Fibroblast of mammary gland (primary cell): Measurements from ENCODE around the gene TRAPPC6A.

ENCODE experiments used
- DNase-seq: peaks from one replicate; pipeline ENCODE4 v3.0.0-alpha.2; 2010; ENCODE audit warnings: low read depth
- H3K4me3 ChIP-seq: 2 replicates; pipeline ENCODE4 v1.5.1; 2011; ENCODE audit warnings: low read depth, mild to moderate bottlenecking, low read length, moderate library complexity; ENCODE audit not compliant: control insufficient read depth
- TF ChIP-seq, protein P1 (sequence below): conservative IDR thresholded peaks from 2 replicates; pipeline ENCODE4 v1.5.1; 2011; ENCODE audit warnings: low read depth, low read length, inconsistent platforms; ENCODE audit not compliant: control insufficient read depth, insufficient read depth

Gene TRAPPC6A

GRCh38 chr19:45144431-45145269 lies 33.4 kb downstream of the TRAPPC6A start:
- TF ChIP-seq, protein P1, sequence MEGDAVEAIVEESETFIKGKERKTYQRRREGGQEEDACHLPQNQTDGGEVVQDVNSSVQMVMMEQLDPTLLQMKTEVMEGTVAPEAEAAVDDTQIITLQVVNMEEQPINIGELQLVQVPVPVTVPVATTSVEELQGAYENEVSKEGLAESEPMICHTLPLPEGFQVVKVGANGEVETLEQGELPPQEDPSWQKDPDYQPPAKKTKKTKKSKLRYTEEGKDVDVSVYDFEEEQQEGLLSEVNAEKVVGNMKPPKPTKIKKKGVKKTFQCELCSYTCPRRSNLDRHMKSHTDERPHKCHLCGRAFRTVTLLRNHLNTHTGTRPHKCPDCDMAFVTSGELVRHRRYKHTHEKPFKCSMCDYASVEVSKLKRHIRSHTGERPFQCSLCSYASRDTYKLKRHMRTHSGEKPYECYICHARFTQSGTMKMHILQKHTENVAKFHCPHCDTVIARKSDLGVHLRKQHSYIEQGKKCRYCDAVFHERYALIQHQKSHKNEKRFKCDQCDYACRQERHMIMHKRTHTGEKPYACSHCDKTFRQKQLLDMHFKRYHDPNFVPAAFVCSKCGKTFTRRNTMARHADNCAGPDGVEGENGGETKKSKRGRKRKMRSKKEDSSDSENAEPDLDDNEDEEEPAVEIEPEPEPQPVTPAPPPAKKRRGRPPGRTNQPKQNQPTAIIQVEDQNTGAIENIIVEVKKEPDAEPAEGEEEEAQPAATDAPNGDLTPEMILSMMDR: no peak
- DNase-seq: no peak
- no peak overlapping the region for H3K4me3 ChIP-seq

DNA sequence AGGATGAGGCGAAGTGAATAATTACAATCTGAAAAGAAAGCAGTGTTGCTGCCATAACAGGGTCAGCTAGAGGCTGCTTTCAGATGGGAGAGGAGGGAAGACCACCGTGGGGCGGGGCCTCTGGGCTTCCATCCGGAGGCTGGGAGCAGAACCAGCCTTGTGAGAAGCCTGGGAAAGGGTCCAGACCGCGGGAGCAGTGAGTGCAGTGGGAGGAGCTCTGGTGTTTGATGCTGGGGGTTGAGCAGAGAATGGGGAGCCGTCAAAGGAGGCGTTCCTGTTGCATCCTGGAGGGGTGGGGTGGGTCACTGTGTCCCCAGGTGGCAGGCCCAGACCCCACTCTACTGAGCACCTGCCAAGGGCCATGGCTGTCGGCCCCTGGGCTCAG lies 35.3 kb downstream of the TRAPPC6A start:
- TF ChIP-seq, protein P1: no peak
- DNase-seq: peak; percentile 18
- no peak overlapping the region for H3K4me3 ChIP-seq

DNA sequence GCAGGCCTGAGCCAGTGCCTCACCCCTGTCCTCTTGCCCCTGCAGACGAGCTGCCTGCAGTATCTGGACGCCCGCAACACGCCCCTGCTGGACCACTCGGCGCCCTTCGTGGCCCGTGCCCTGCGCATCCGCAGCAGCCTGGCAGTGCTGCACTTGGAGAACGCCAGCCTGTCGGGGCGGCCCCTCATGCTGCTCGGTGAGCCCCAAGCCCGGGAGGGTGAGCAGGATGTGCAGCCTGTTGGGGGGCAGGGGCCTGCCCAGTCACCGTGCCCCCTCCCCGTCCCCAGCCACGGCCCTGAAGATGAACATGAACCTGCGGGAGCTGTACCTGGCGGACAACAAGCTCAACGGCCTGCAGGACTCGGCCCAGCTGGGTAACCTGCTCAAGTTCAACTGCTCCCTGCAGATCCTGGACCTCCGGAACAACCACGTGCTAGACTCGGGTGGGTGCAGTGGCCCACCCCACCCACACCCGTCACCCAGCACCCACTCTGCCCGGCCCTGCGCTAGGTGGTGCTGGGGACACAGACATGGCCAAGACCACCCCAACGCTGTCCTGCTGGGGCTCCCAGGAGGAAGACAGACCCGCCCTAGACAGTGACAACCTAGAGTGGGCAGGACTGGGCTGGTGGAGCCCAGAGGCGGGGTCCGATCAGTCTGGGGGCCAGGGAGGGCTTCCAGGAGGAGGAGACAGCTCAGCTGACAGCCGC lies 35.9 kb downstream of the TRAPPC6A start:
- TF ChIP-seq, protein P1: no peak
- no peak for DNase-seq
- H3K4me3 ChIP-seq: no peak overlapping the region

DNA sequence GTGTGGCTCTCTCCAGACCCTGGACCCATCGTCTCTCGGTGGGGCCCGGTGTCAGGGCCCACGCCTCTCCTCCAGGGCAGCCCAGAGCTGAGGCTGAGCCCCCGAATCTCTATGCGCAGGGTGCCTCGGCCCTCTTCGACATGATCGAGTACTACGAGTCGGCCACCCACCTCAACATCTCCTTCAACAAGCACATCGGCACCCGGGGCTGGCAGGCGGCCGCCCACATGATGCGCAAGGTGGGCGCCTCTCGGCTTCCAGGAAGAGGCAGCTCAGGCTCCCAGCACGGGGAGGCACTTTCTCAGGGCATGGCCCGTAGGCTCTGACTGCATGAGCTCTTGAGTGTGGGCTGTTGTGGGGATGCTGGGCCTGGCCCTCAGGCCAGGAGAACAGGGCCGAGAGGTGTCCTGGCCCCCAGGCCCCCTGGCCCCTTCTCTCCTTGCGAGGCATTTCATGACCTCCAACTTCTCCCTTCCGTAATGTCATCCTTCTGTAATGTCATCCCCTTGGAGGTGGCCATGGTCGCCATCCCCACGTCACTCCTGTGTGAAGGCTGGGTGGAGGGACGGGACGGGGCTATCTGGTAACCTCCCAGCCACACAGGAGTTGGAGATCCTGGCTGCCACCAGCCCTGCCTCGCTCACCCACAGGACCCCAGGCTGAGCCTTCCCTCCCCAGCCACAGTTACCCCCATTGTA lies 36.7 kb downstream of the TRAPPC6A start:
- no peak overlapping the region for H3K4me3 ChIP-seq
- no peak for DNase-seq
- TF ChIP-seq, protein P1: no peak

DNA sequence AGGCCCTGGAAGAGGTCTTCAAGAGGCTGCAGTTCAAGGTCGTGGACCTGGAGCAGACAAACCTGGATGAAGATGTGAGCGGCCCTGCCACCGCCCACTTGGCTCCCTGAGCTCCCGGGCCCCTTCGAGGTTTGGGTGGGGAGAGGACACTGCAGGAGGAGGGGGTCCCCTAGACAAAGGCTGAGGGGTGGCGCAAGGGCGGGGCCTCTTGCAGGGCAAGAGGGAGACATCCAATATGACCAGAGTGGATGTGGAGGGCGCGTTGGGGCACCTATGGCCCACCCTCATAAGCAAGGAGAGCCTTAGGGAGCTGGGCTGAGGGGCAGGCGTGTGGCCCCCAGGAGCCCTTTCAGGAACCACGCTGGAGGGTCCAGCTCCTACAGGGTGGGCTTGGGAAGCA lies 37.5 kb downstream of the TRAPPC6A start:
- TF ChIP-seq, protein P1: no peak
- H3K4me3 ChIP-seq: no peak overlapping the region
- DNase-seq: no peak

DNA sequence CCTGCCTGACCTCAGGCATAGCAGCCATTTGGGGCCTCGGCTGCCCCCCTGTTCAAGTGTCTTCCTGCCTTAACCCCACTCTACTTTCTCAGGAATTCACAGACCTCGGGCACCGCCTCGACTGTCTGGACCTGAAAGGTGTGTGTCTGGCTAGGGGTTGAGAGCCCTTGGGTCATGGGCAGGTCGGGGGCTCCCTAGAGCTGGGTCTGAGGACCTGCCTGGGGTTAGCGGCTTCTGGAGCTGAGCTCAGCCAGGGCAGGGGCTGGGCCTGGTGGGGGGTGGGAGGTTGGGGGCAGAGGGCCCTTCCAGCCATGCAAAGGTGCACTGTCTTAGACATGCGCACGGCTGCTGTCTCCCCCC lies 37.9 kb downstream of the TRAPPC6A start:
- TF ChIP-seq, protein P1: no peak
- no peak overlapping the region for H3K4me3 ChIP-seq
- no peak for DNase-seq
